Activated naive CD4-positive, alpha-beta T cell (primary cell): Measurements from ENCODE around the gene TCF25.
"Not testable (repeated sequence)": the region's sequence is repeated elsewhere in the genome, so short reads cannot be mapped to it uniquely, and the experiment has no call there.

Source experiments
- DNase-seq, 4 experiments: peaks; one replicate each; lab custom pipeline; 2025; lab: John Stamatoyannopoulos, UW

TCF25 gene

DNA sequence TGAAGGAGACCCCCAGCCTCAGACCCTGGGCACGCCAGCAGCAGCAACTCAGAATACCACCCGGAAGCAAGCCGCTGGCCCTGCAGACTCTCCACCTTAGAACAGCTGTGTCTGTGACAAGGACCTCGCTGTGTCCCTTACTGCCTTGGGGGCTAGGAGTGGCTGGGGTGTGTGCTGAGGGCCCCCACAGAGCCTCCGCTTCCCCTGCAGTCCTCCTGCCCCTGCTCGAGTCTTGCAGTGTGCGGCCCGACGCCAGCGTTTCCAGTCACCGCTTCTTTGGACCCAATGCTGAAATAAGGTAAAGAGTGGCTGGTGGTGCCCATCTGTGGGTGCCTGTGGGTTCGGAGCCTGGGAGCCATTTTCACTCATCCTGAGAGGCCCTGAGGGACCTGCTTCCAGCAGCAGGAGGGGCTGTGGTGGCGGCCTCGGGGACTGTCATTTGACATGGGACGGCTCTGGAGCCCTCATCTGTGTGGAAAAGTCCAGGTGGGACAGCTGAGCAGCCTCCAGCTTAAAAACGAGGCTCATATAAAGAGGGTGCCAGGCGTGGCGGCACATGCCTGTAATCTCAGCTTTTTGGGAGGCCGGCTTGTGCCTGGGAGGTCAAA, 30.6 kb downstream of the TCF25 start:
- DNase-seq: no peak

DNA sequence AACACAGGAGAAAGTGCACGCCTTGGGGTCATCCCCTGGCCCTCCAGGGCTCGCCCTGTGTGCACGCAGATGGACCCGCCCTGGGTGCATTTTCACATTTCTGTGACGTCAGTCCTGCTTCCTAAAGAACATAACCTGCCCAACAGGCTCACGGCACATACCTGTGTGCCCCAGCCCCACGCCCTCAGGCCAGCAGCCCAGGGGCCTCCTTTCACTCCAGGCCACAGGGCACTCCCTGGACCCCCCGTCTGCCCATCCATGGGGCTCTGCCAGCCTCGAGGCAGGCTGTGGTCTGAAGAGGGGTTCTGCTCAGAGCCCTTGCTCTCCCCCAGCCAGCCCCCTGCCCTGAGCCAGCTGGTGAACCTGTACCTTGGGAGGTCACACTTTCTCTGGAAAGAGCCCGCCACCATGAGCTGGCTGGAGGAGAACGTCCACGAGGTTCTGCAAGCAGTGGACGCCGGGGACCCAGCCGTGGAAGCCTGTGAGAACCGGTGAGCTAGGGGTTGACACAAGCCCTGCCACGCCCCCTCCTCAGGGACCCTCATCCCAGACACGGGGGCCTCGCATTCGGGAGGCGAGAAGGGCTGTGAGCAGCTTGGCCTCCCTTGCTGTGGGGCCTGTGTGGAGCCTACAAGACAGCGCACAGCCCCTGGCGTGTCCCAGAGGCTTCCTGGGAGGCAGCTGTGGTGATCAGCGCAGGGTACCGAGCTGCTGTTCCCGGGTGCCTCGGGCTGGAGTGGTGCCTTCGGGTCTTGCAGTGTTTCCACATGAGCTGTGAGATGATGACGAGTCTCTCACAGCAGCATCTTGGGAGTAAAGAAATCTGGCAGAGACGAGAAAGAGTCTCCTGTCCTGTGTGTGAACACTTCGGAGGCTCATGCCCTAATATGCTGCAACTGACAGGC, 31.5 kb downstream of the TCF25 start:
- no peak for DNase-seq

DNA sequence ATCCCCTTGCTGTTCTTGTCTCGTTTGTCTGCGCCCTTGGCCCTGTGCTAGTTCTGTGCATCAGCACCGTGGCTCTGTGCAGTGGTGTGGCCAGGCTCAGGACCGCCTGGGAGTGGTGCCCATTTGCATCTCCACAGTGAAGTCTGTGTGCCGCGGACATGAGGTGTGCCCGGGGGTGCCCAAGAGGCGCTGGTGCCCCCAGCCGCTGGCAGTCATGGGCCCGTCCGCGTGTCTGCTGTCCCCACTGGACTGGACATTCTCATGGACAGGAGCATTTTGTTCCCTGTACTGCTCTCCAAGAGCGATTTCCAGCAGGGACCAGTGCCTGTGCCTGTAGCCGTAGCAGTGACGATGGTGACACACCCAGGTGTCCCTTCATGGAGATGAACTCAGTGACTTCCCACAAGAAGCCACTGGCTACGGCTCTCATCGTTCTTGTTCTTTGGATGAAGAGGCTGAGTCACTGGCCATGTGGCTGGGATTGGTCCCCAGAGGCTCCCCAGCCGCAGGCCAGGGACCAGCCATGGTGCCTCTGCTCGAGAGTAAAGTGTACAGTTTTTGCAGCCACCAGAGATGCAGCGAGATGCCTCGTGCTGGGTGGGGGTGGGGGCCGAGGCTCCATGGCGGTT, 32.2 kb downstream of the TCF25 start:
- no peak for DNase-seq

DNA sequence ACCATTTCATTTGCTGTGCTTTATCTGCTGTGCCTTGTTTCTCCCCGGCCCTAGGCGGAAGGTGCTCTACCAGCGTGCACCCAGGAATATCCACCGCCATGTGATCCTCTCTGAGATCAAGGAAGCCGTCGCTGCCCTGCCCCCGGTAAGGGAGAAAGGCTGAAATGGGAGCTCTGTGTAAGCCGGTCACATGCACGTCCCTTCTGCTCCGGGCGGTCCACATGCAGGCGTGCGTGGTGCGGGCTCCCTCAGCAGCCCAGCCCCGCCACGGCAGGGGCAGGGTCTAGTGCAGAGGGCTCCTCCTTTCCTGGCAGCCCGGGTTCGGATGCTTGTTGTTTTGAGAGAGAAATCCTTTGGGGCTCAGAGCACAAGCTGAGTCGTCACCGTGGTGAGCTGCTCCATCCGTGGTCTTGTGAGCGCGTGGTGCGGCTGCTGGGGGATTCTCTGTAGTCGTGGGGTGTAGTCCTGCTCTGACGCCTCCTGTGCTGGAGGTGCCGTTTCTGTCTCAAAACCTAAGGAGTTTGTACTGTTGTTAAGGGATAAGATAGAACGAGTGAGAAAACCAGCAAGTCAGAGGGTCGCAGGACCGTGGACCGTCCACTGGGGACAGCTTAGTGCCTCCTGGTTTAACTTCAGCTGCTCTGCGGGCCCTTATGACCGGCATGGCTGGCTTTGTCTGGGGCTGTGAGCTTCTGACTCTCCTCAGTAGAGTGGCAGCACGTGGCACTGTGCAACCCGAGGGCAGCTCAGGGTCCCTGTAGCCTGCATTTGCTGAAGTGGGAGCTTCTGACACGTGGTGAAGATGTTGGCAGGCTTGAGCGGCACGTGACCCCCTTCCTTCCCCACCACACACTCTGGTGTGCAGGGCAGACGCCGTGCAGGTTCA, 33.0 kb downstream of the TCF25 start:
- no peak for DNase-seq

DNA sequence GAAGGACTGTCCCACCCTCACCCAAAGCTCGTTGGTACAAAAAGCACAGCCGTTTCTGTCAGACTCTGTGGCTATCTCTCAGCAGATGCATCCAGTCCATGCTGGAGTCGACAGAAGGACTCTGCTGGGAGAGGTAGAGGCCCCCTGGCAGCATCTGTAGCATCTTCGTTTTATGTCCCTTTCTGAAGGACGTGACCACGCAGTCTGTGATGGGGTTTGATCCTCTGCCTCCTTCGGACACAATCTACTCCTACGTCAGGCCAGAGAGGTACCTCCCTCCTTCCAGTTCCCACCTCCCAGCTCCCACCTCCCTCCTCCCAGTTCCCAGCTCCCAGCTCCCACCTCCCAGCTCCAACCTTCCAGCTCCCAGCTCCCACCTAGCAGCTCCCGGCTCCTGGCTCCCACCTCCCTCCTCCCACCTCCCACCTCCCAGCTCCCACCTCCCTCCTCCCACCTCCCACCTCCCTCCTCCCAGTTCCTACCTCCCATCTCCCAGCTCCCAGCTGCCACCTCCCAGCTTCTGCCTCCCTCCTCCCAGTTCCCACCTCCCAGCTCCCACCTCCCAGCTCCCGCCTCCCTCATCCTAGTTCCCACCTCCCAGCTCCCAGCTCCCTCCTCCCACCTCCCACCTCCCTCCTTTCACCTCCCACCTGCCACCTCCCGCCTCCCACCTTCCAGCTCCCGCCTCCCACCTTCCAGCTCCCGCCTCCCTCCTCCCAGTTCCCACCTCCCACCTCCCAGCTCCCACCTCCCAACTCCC, 33.8 kb downstream of the TCF25 start:
- DNase-seq: no peak

DNA sequence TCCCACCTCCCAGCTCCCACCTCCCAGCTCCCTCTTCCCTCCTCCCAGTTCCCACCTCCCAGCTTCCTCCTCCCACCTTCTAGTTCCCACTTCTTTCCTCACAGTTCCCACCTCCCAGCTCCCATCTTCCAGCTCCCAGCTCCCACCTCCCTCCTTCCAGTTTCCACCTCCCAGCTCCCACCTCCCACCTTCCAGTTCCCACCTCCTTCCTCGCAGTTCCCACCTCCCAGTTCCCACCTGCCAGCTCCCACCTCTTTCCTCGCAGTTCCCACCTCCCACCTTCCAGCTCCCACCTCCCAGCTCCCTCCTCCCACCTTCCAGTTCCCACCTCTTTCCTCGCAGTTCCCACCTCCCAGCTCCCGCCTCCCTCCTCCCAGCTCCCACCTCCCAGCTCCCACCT, 34.8 kb downstream of the TCF25 start:
- DNase-seq: no peak

DNA sequence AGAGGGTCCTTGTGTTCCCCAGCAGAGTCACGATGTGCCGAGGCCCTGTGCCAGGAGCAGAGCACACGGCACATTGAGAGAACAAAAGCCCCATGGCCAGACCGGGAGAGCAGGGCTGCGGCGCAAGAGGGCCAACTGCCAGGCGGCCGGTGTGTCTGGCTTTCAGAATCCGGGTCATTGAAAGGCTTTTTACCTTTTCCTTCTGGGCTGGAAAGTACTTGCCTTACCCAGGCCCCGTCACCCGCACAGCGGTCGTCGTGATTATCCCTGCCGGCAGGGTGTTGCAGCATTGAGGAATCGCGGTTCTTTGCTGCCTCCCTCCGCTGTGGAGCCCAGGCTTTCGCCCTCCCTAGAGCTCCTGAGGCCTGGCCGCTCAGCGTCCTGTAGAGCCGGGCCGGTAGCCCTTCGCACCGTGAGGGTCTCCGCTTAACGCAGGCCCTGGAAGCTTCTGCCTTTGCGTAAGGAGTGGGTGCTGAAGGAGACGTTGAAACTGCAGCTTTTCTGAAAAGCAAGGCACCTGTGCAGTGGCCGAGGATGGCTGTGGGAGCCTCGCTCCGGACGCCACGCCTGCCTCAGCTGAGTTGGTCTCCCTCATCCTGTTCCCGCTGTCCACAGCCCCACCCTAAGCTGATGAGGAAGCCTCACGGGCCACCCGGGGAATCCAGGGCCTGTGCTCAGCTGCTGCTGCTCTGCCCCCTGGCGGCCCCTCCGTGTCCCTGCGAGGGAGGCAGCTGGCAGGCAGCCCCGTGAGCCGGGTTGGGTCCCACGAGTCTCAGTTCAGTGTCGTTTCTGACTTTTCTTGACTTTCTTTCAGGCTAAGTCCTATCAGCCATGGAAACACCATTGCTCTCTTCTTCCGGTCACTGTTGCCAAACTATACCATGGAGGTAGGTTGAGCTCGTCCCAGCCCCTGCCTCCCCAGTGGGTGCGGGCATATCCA, 36.7 kb downstream of the TCF25 start:
- peak in 3 of 4 experiments; percentile 45 to 67 (median 51) for DNase-seq

DNA sequence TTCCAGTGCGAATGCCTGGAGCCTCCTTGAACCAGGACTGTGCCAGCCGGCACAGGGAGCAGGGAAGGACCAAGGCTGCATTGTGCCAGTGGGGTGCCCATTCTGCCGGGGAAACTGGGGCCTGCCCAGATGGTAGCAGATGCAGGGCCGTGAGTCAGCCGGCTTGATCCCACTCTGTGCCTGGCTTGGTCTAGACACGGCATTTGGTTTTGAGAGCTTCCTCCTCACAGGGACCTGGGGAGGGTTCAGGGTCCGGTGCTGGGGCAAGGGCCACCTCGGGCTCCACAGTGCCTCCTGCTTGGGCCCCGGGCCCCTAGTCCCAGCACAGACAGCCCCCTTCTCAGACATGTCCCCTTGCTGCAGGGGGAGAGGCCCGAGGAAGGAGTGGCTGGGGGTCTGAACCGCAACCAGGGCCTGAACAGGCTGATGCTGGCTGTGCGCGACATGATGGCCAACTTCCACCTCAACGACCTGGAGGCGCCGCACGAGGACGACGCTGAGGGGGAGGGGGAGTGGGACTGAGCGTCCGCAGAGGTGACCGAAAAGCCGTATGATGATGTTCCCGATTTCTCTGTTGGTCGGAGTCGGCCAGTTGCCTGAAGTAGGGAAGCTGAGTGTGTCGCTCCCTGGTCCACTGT, 37.4 kb downstream of the TCF25 start:
- no peak for DNase-seq

DNA sequence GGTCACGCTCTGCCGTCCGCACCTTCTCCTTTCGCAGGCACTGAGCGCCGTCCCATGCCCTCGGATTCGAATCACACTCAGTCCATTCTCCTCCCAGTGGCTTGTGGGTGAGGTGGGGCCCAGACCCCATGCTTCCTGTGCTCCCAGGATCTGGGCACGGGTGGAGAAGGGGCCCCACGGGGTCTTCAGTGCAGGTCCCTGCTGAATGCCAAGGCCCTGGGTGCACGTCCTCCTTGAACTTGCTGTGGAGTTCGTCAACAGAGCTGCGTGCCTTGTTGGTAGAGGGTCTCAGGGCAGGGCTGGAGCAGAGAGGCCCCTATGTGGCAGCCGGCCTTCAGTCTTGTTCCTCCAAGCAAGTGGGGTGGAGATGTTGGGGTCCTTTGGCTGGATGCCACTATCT, 38.0 kb downstream of the TCF25 start:
- no peak for DNase-seq

DNA sequence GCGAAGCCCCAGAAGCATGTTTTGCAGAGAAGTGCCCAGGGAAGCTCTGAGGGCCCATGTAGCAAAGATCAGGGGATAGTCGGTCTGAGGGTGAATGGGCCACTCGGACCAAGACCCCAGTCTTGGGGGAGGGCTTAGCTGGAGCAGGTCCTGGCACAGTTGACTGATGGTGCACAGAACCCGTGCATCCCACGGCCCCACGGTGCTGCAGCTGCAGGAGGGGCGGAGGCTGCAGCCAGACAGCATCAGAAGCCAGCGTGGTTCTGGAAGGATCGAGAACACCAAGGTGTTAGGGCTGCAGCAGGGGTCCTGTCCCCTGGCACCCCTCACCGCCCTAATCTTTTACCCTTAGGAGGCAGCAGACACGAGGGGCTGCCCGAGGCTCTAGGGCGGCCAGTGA, 38.8 kb downstream of the TCF25 start:
- DNase-seq: no peak

DNA sequence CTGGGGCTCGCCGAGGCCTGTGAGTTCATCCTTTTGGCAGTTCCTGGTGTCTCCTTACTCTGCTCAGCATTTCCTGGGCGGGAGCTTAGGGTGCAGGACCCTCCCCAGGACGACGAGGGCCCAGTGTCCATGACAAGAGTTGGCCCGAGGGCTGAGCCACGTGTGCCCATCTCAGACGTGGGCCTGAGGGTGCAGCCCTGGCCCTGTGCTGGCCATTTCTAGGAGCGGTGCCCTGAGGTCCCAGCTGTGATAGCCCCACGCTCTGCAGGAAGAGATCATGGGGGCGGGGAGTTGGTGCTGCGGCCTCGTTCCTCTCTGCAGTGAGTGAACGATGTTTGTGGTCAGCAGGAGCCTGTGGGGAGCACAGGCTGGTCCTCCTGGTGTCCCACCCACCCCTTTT, 39.2 kb downstream of the TCF25 start:
- no peak for DNase-seq

DNA sequence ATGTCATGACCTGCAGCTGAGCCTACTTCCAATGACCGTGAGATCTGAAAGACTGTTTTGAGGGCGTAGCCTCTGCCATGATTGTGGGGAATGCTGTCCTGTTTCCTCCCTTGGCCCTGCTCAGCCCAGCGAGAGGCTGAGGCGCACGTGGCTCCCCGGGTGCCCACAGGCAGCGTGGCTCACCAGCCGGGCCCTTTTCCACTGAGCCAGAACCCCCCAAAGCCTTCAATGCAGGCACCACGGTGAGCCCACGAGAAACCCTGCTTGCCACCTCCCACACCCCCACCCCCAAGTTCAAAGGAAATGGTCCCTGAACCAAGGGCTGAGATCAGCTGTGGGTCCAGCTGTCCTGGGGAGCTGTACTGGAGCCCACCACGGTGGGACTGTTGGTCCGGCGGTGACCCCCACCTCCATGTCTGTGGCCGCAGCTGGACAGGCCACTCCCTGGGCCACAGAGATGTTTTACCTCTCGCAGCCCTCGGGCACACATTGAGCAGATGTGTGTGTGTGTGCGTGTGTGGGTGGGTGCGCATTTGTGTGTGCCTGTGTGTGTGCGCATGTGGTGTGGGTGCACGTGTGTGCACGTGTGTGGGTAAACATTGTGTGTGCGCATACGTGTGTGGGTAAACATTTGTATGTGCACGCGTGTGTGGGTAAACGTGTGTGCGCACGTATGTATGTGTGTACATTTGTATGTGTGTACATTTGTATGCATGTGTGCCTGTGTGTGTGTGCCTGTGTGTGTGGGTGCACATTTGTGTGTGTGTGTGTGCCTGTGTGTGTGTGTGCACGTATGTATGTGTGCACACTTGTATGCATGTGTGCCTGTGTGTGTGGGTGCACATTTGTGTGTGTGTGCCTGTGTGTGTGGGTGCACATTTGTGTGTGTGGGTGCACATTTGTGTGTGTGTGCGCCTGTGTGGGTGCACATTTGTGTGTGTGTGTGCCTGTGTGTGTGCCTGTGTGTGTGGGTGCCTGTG, 40.3 kb downstream of the TCF25 start:
- no peak for DNase-seq

DNA sequence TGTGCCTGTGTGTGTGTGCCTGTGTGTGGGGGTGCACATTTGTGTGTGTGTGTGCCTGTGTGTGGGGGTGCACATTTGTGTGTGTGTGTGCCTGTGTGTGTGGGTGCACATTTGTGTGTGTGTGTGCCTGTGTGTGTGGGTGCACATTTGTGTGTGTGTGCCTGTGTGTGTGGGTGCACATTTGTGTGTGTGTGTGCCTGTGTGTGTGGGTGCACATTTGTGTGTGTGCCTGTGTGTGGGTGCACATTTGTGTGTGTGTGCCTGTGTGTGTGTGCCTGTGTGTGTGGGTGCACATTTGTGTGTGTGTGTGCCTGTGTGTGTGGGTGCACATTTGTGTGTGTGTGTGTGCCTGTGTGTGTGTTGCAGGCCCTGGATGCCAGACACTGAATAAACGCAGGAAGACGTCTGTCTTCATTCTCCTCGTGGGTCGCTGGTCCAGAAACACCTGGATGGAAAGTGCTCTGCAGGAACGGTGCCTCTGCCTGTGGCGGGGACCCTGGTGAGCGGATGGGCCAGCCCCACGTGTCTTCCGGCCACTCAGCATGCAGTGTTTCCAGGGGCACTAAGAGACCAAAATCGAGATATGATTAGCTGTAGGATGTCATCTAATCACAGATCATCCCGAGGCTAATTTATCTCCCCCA, 41.4 kb downstream of the TCF25 start:
- DNase-seq: not testable (repeated sequence)

DNA sequence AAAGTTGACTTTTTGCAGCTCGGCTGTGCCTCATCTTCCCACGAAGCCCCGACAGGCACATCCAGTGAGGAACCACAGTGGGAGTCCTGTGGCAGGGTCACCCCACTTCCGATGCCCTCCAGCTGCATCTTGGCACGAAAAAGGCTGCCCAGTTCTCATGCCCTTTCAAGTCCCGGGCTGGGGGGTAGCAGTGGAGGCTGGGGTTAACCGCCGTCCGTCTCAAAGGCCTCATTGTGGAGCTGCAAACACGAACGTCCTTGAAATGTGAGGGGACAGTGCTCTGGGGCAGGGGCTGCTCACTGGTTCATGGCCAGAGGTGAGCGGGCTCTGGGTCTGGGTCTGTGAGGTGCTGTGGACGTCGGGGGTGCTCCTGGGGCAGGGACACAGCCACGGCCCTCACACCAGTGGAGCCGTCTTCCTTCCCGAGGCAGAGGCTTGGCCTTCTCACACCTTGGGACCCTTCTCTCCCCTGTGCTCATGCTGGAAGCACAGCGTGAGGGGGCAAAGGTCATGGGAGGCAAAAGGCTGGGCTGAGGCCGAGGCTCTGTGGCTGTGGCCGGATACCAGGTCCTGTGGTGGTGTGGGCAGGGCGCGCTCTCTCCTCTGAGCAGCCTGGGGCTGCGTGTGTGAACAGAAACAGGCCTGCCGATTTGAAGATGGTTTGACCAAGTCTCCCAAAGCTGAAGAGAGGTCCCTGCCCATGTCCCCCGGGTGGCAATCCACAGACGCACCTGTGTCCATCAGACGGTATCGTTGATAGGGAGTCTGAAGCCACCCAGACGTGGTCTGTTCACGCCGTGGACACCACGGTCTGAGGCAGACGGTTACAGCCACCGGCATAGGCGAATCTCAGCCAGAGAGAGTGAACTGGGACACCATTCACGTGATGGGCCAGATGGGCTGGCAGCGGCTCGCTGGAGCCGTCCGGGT, 42.2 kb downstream of the TCF25 start:
- no peak for DNase-seq

DNA sequence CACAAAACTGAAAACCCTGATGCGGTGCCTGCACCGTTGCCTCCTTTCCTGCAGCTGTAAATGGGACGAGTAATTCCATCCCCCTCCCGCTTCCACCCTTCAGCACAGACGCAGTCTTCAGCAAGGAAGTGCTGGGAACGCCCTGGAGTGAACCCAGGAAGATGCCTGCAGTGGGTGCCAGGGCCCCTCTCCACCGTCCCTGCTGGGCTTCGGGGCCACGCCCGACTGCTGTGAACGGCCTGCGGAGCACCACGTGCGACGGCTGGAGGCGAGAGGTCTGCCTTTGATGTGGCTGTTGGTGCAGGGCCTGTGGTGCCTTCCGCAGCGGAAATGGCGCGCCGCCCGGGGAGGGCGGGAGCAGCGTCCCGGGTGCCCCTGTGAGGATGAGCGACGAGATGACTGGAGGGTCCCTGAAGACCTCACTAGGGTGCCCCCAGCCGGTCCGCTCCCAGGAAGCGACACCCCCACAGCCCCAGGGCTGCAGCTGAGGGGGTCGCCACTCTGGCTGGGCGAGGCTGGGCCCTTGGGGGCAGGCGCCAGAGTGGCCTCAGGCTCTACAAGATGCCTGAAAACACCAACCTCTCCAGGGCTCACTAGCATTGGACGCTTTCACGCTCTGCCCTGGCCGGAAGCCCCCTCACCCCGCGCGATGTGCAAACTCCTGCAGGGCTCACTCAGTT, 44.5 kb downstream of the TCF25 start:
- peak in 3 of 4 experiments; percentile 28 to 64 (median 45) for DNase-seq
